ENCODE results near the gene TULP4.

The TULP4 gene

GRCh38 chr6:158309814-158310213, 2.5 kb upstream of the TULP4 start:
- no peak overlapping the region for H3K14ac ChIP-seq (ENCODE audit: low read length)
- no peak for DNase-seq
- no CpG with 5 or more reads among the region's 5 CpGs for WGBS (ENCODE audit: extremely low coverage, insufficient coverage, insufficient read length)

GRCh38 chr6:158311193-158311592, 1.1 kb upstream of the TULP4 start:
- Histone ChIP-seq H4K12ac (ENCODE audit: low read depth, low read length) (no peak overlapping the region), H2BK120ac (ENCODE audit: insufficient read depth, low read length, poor library complexity) (no peak overlapping the region), H3K23ac (ENCODE audit: low read length) (no peak overlapping the region), H2AK5ac (ENCODE audit: low read length) (no peak overlapping the region), H3K4me2 (ENCODE audit: low read length) (no peak overlapping the region), H3K4me3 (ENCODE audit: low read depth, low read length) (no peak overlapping the region), H3K9me3 (ENCODE audit: insufficient read depth, low read depth, low read length) (no peaks in the 10 kb centered on the region), H4K91ac (ENCODE audit: low read depth, low read length) (no peak overlapping the region), H2BK5ac (ENCODE audit: low read depth, low read length, poor library complexity) (no peak overlapping the region), H3K14ac (ENCODE audit: low read length) (no peak overlapping the region), H3K27ac (ENCODE audit: low read depth, low read length) (no peak overlapping the region), H2AFZ (ENCODE audit: insufficient read depth, low read length, poor library complexity) (no peak overlapping the region), H3K79me2 (ENCODE audit: control insufficient read depth, insufficient read depth, low read length, poor library complexity) (no peaks in the 10 kb centered on the region), H4K8ac (ENCODE audit: low read depth, low read length) (no peak overlapping the region), H3K18ac (ENCODE audit: low read length) (peak overlapping the region; percentile 35), H3K4me1 (ENCODE audit: control insufficient read depth in 1 of 2, insufficient read depth in 2 of 2, low read length in 2 of 2) (no peaks in the 10 kb centered on the region), H3K4ac (ENCODE audit: low read depth, low read length) (no peak overlapping the region), H2BK12ac (ENCODE audit: low read length) (no peak overlapping the region), H3K9ac (ENCODE audit: low read length) (no peak overlapping the region), H3K79me1 (ENCODE audit: low read length) (no peaks in the 10 kb centered on the region), H3K27me3 (ENCODE audit: insufficient read depth, low read length) (no peaks in the 10 kb centered on the region), H3K36me3 (ENCODE audit: control insufficient read depth in 1 of 2, insufficient read depth in 2 of 2, low read length in 2 of 2) (peaks cover 20 to 23% of the 10 kb centered on the region in 2 experiments)
- WGBS (ENCODE audit: extremely low coverage, insufficient coverage, insufficient read length) = no CpG with 5 or more reads among the region's 8 CpGs
- no peak for DNase-seq

More at GRCh38 chr6:158309814-158310213, 2.5 kb upstream of the TULP4 start:
- Histone ChIP-seq H3K79me1 (ENCODE audit: low read length) (no peaks in the 10 kb centered on the region), H3K4me1 (ENCODE audit: control insufficient read depth in 1 of 2, insufficient read depth in 2 of 2, low read length in 2 of 2) (no peaks in the 10 kb centered on the region), H2BK120ac (ENCODE audit: insufficient read depth, low read length, poor library complexity) (no peak overlapping the region), H2BK12ac (ENCODE audit: low read length) (no peak overlapping the region), H3K23ac (ENCODE audit: low read length) (no peak overlapping the region), H3K4me3 (ENCODE audit: low read depth, low read length) (no peak overlapping the region), H3K9ac (ENCODE audit: low read length) (no peak overlapping the region), H2BK5ac (ENCODE audit: low read depth, low read length, poor library complexity) (no peak overlapping the region), H4K91ac (ENCODE audit: low read depth, low read length) (no peak overlapping the region), H3K4me2 (ENCODE audit: low read length) (no peak overlapping the region), H4K8ac (ENCODE audit: low read depth, low read length) (no peak overlapping the region), H3K36me3 (ENCODE audit: control insufficient read depth in 1 of 2, insufficient read depth in 2 of 2, low read length in 2 of 2) (peaks cover 20 to 21% of the 10 kb centered on the region in 2 experiments), H4K12ac (ENCODE audit: low read depth, low read length) (no peak overlapping the region), H3K27me3 (ENCODE audit: insufficient read depth, low read length) (no peaks in the 10 kb centered on the region), H3K27ac (ENCODE audit: low read depth, low read length) (no peak overlapping the region), H3K9me3 (ENCODE audit: insufficient read depth, low read depth, low read length) (no peaks in the 10 kb centered on the region), H2AFZ (ENCODE audit: insufficient read depth, low read length, poor library complexity) (no peak overlapping the region), H3K4ac (ENCODE audit: low read depth, low read length) (no peak overlapping the region), H2AK5ac (ENCODE audit: low read length) (no peak overlapping the region), H3K79me2 (ENCODE audit: control insufficient read depth, insufficient read depth, low read length, poor library complexity) (peaks cover 2% of the 10 kb centered on the region), H3K18ac (ENCODE audit: low read length) (no peak overlapping the region)

- H2BK12ac ChIP-seq (ENCODE audit: low read length) = no peak overlapping the region
- H3K9me3 ChIP-seq (ENCODE audit: insufficient read depth, low read depth, low read length) = no peaks in the 10 kb centered on the region
- H3K23ac ChIP-seq (ENCODE audit: low read length) = no peak overlapping the region
- no peaks in the 10 kb centered on the region for H3K27me3 ChIP-seq (ENCODE audit: insufficient read depth, low read length)
- peaks cover 20 to 25% of the 10 kb centered on the region in 2 experiments for H3K36me3 ChIP-seq (ENCODE audit: control insufficient read depth in 1 of 2, insufficient read depth in 2 of 2, low read length in 2 of 2)
- no peak overlapping the region for H4K8ac ChIP-seq (ENCODE audit: low read depth, low read length)
- H2AK5ac ChIP-seq (ENCODE audit: low read length) = no peak overlapping the region
- H2BK5ac ChIP-seq (ENCODE audit: low read depth, low read length, poor library complexity) = no peak overlapping the region
- H3K79me2 ChIP-seq (ENCODE audit: control insufficient read depth, insufficient read depth, low read length, poor library complexity) = peaks cover 1% of the 10 kb centered on the region
- H2AFZ ChIP-seq (ENCODE audit: insufficient read depth, low read length, poor library complexity) = no peak overlapping the region
- H3K4ac ChIP-seq (ENCODE audit: low read depth, low read length) = no peak overlapping the region
- no peak for DNase-seq
- no peaks in the 10 kb centered on the region for H3K4me1 ChIP-seq (ENCODE audit: control insufficient read depth in 1 of 2, insufficient read depth in 2 of 2, low read length in 2 of 2)
- no peak overlapping the region for H3K9ac ChIP-seq (ENCODE audit: low read length)
- H3K79me1 ChIP-seq (ENCODE audit: low read length) = no peaks in the 10 kb centered on the region
- H4K12ac ChIP-seq (ENCODE audit: low read depth, low read length) = no peak overlapping the region
- H3K14ac ChIP-seq (ENCODE audit: low read length) = no peak overlapping the region
- H3K27ac ChIP-seq (ENCODE audit: low read depth, low read length) = no peak overlapping the region
- H3K4me2 ChIP-seq (ENCODE audit: low read length) = no peak overlapping the region
- H4K91ac ChIP-seq (ENCODE audit: low read depth, low read length) = no peak overlapping the region
- WGBS (ENCODE audit: extremely low coverage, insufficient coverage, insufficient read length) = no CpG with 5 or more reads among the region's 4 CpGs
- H3K4me3 ChIP-seq (ENCODE audit: low read depth, low read length) = no peak overlapping the region
- no peak overlapping the region for H2BK120ac ChIP-seq (ENCODE audit: insufficient read depth, low read length, poor library complexity)
- H3K18ac ChIP-seq (ENCODE audit: low read length) = no peak overlapping the region
These were observed 639 bp upstream of the TULP4 start for GRCh38 chr6:158311626-158312025.

- no peaks in the 10 kb centered on the region for H3K79me1 ChIP-seq (ENCODE audit: low read length)
- no peak overlapping the region for H4K91ac ChIP-seq (ENCODE audit: low read depth, low read length)
- H2AK5ac ChIP-seq (ENCODE audit: low read length) = no peak overlapping the region
- no peak overlapping the region for H2BK12ac ChIP-seq (ENCODE audit: low read length)
- H3K23ac ChIP-seq (ENCODE audit: low read length) = no peak overlapping the region
- whole genome bisulfite sequencing (ENCODE audit: extremely low coverage, insufficient coverage, insufficient read length) = no CpG with 5 or more reads among the region's 11 CpGs
- H3K36me3 ChIP-seq (ENCODE audit: control insufficient read depth in 1 of 2, insufficient read depth in 2 of 2, low read length in 2 of 2) = peaks cover 19 to 26% of the 10 kb centered on the region in 2 experiments
- H3K4me3 ChIP-seq (ENCODE audit: low read depth, low read length) = no peak overlapping the region
- peaks cover 4% of the 10 kb centered on the region for H3K79me2 ChIP-seq (ENCODE audit: control insufficient read depth, insufficient read depth, low read length, poor library complexity)
- no peaks in the 10 kb centered on the region for H3K9me3 ChIP-seq (ENCODE audit: insufficient read depth, low read depth, low read length)
- H2BK5ac ChIP-seq (ENCODE audit: low read depth, low read length, poor library complexity) = no peak overlapping the region
- H3K27ac ChIP-seq (ENCODE audit: low read depth, low read length) = no peak overlapping the region
- no peak for DNase-seq
- H3K4me2 ChIP-seq (ENCODE audit: low read length) = no peak overlapping the region
- H3K4ac ChIP-seq (ENCODE audit: low read depth, low read length) = no peak overlapping the region
- no peak overlapping the region for H4K8ac ChIP-seq (ENCODE audit: low read depth, low read length)
- H3K27me3 ChIP-seq (ENCODE audit: insufficient read depth, low read length) = no peaks in the 10 kb centered on the region
- no peak overlapping the region for H3K9ac ChIP-seq (ENCODE audit: low read length)
- H3K14ac ChIP-seq (ENCODE audit: low read length) = no peak overlapping the region
- H4K12ac ChIP-seq (ENCODE audit: low read depth, low read length) = no peak overlapping the region
- H2AFZ ChIP-seq (ENCODE audit: insufficient read depth, low read length, poor library complexity) = no peak overlapping the region
- no peak overlapping the region for H2BK120ac ChIP-seq (ENCODE audit: insufficient read depth, low read length, poor library complexity)
- no peaks in the 10 kb centered on the region for H3K4me1 ChIP-seq (ENCODE audit: control insufficient read depth in 1 of 2, insufficient read depth in 2 of 2, low read length in 2 of 2)
- H3K18ac ChIP-seq (ENCODE audit: low read length) = no peak overlapping the region
These were observed 570 bp downstream of the TULP4 start for GRCh38 chr6:158312672-158313397.
